GM19023 (cell line): ENCODE measurements around the gene NBEAL2.
"Not testable (repeated sequence)": the region's sequence is repeated elsewhere in the genome, so short reads cannot be mapped to it uniquely, and the experiment has no call there.

ENCODE experiments used
- ATAC-seq: cut with Tn5 transposase; IDR thresholded peaks from one replicate; pipeline ENCODE4 v1.9.1; 2021; ENCODE audit warnings: mild to moderate bottlenecking, moderate library complexity; ENCODE audit not compliant: unreplicated experiment

Gene NBEAL2

GRCh38 chr3:47036145-47036544, 56.7 kb downstream of the NBEAL2 start:
- no peak for ATAC-seq

- not testable (repeated sequence) for ATAC-seq
These were observed 57.8 kb downstream of the NBEAL2 start for GRCh38 chr3:47037302-47037701.

- ATAC-seq: no peak
These were observed 61.6 kb downstream of the NBEAL2 start for GRCh38 chr3:47041114-47041513.

- ATAC-seq: no peak
These were observed 62.8 kb downstream of the NBEAL2 start for GRCh38 chr3:47042231-47042791.

GRCh38 chr3:47047069-47047468, 67.6 kb downstream of the NBEAL2 start:
- ATAC-seq: no peak

- no peak for ATAC-seq
These were observed 68.2 kb downstream of the NBEAL2 start for GRCh38 chr3:47047673-47048072.

- no peak for ATAC-seq
These were observed 74.9 kb downstream of the NBEAL2 start for GRCh38 chr3:47054412-47054811.

- ATAC-seq: no peak
These were observed 77.2 kb downstream of the NBEAL2 start for GRCh38 chr3:47056705-47057104.

GRCh38 chr3:47057212-47057671, 77.8 kb downstream of the NBEAL2 start:
- no peak for ATAC-seq
